HepG2 (cell line): ENCODE results near the gene SPRED2. TPM values are rescaled to one million over a fixed set of nuclear protein-coding genes. Genes with fewer than 3 reads are reported as not detected.

Experiments
- ARNT2 ChIP-seq: sonication (generic); formaldehyde crosslinking; IDR thresholded peaks from 2 replicates; pipeline ENCODE4 v1.8.0; 2022; ENCODE audit warnings: mild to moderate bottlenecking, low read depth, missing genetic modification reagents, moderate library complexity
- HOXA5 ChIP-seq: sonication (generic); formaldehyde crosslinking; IDR thresholded peaks from 2 replicates; pipeline ENCODE4 v1.4.0; 2020; ENCODE audit warnings: missing genetic modification reagents
- MIXL1 ChIP-seq: IDR thresholded peaks from 2 replicates; pipeline ENCODE4 v1.6.1; 2016
- PBX3 ChIP-seq: sonication (generic); formaldehyde crosslinking; IDR thresholded peaks from 2 replicates; pipeline ENCODE4 v1.8.1; 2023; ENCODE audit warnings: missing genetic modification reagents, inconsistent platforms, borderline replicate concordance
- SMARCC2 ChIP-seq: fragments of 450-650 bp; IDR thresholded peaks from 2 replicates; pipeline ENCODE4 v1.6.1; 2017; ENCODE audit warnings: antibody characterized with exemption, mild to moderate bottlenecking
- SNRNP70 ChIP-seq: fragments of 200-400 bp; formaldehyde crosslinking; IDR thresholded peaks from 2 replicates; pipeline ENCODE4 v1.6.1; 2017; ENCODE audit warnings: mild to moderate bottlenecking, low read depth, low read length, moderate library complexity
- SRSF4 ChIP-seq: fragments of 200-400 bp; formaldehyde crosslinking; IDR thresholded peaks from one replicate; pipeline ENCODE4 v1.6.1; 2018; ENCODE audit warnings: mild to moderate bottlenecking, low read depth, low read length, moderate library complexity; ENCODE audit not compliant: poor library complexity, severe bottlenecking
- TGIF2 ChIP-seq: IDR thresholded peaks from 2 replicates; pipeline ENCODE4 v1.6.1; 2016; ENCODE audit warnings: control low read depth, missing compliant biosample characterization
- polyA plus RNA-seq, 8 experiments: library from polyadenylated mRNA; depleted of rRNA in 3 of 8; stranded (reverse) in 7 of 8; unstranded in 1 of 8; fragments of >200 nt; fragmentation: Illumina TruSeq in 4 of 8; extraction: Trizol in 4 of 8; gene quantifications; 2 replicates each; pipeline versions ENCODE4 v1.2.1 to v1.2.3, GENCODE V29; 2011 to 2016; ENCODE audit warnings: low read depth in 4 of 8, missing spikeins in 1 of 8, mixed read lengths in 1 of 8; ENCODE audit not compliant: insufficient read depth in 1 of 8
- total RNA-seq, 5 experiments: library from RNA; depleted of rRNA; stranded (reverse); fragments of >200 nt; fragmentation: Illumina TruSeq; extraction: Trizol; gene quantifications; 2 replicates each; pipeline ENCODE4 v1.2.3, GENCODE V29; 2016; ENCODE audit warnings: low read depth in 1 of 5
- TF ChIP-seq, protein P1 (sequence below): sonication (generic); formaldehyde crosslinking; IDR thresholded peaks from 2 replicates; pipeline ENCODE4 v1.5.0; 2020; ENCODE audit warnings: mild to moderate bottlenecking, missing genetic modification reagents, borderline replicate concordance
- TF ChIP-seq, protein P2 (sequence below): sonication (generic); formaldehyde crosslinking; conservative IDR thresholded peaks from 2 replicates; pipeline ENCODE4 v1.8.0; 2022; ENCODE audit warnings: mild to moderate bottlenecking, moderate library complexity, missing genetic modification reagents
- TF ChIP-seq, protein P3 (sequence below): sonication (generic); formaldehyde crosslinking; IDR thresholded peaks from 2 replicates; pipeline ENCODE4 v1.5.0; 2020; ENCODE audit warnings: missing genetic modification reagents
- TF ChIP-seq, protein P4 (sequence below): IDR thresholded peaks from 2 replicates; pipeline ENCODE4 v1.6.1; 2016; ENCODE audit warnings: missing compliant biosample characterization, missing genetic modification reagents, borderline replicate concordance
- TF ChIP-seq, protein P5 (sequence below): sonication (generic); formaldehyde crosslinking; IDR thresholded peaks from 2 replicates; pipeline ENCODE4 v1.8.0; 2022; ENCODE audit warnings: mild to moderate bottlenecking, missing genetic modification reagents, borderline replicate concordance

The SPRED2 gene
- total and polyA plus RNA-seq, 2 of the 13 experiments (the other 11 are each of a cell fraction or from before 2014, with no cell fraction given), result 13.0 to 37.0 TPM

GRCh38 chr2:65373365-65373918 lies 59.0 kb downstream of the SPRED2 start (continued):
- TF ChIP-seq, protein P1, sequence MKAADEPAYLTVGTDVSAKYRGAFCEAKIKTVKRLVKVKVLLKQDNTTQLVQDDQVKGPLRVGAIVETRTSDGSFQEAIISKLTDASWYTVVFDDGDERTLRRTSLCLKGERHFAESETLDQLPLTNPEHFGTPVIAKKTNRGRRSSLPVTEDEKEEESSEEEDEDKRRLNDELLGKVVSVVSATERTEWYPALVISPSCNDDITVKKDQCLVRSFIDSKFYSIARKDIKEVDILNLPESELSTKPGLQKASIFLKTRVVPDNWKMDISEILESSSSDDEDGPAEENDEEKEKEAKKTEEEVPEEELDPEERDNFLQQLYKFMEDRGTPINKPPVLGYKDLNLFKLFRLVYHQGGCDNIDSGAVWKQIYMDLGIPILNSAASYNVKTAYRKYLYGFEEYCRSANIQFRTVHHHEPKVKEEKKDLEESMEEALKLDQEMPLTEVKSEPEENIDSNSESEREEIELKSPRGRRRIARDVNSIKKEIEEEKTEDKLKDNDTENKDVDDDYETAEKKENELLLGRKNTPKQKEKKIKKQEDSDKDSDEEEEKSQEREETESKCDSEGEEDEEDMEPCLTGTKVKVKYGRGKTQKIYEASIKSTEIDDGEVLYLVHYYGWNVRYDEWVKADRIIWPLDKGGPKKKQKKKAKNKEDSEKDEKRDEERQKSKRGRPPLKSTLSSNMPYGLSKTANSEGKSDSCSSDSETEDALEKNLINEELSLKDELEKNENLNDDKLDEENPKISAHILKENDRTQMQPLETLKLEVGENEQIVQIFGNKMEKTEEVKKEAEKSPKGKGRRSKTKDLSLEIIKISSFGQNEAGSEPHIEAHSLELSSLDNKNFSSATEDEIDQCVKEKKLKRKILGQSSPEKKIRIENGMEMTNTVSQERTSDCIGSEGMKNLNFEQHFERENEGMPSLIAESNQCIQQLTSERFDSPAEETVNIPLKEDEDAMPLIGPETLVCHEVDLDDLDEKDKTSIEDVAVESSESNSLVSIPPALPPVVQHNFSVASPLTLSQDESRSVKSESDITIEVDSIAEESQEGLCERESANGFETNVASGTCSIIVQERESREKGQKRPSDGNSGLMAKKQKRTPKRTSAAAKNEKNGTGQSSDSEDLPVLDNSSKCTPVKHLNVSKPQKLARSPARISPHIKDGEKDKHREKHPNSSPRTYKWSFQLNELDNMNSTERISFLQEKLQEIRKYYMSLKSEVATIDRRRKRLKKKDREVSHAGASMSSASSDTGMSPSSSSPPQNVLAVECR (CRISPR knock-in tag), result peak; percentile 77; the same call in 1 of the 2 replicates
- TF ChIP-seq, protein P2, sequence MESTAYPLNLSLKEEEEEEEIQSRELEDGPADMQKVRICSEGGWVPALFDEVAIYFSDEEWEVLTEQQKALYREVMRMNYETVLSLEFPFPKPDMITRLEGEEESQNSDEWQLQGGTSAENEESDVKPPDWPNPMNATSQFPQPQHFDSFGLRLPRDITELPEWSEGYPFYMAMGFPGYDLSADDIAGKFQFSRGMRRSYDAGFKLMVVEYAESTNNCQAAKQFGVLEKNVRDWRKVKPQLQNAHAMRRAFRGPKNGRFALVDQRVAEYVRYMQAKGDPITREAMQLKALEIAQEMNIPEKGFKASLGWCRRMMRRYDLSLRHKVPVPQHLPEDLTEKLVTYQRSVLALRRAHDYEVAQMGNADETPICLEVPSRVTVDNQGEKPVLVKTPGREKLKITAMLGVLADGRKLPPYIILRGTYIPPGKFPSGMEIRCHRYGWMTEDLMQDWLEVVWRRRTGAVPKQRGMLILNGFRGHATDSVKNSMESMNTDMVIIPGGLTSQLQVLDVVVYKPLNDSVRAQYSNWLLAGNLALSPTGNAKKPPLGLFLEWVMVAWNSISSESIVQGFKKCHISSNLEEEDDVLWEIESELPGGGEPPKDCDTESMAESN, result peak; percentile 95
- TF ChIP-seq SNRNP70 (no peak), ARNT2 (CRISPR knock-in tag) (peak; percentile 74; the same call in 1 of the 2 replicates), HOXA5 (CRISPR knock-in tag) (peak; percentile 93), PBX3 (CRISPR knock-in tag) (no peak), MIXL1 (peak; percentile 92), SRSF4 (no peak), SMARCC2 (peak; percentile 98), TGIF2 (CRISPR knock-in tag) (peak; percentile 90; the same call in 1 of the 2 replicates)
- TF ChIP-seq, protein P3, sequence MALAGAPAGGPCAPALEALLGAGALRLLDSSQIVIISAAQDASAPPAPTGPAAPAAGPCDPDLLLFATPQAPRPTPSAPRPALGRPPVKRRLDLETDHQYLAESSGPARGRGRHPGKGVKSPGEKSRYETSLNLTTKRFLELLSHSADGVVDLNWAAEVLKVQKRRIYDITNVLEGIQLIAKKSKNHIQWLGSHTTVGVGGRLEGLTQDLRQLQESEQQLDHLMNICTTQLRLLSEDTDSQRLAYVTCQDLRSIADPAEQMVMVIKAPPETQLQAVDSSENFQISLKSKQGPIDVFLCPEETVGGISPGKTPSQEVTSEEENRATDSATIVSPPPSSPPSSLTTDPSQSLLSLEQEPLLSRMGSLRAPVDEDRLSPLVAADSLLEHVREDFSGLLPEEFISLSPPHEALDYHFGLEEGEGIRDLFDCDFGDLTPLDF (CRISPR knock-in tag), result no peak
- TF ChIP-seq, protein P4, sequence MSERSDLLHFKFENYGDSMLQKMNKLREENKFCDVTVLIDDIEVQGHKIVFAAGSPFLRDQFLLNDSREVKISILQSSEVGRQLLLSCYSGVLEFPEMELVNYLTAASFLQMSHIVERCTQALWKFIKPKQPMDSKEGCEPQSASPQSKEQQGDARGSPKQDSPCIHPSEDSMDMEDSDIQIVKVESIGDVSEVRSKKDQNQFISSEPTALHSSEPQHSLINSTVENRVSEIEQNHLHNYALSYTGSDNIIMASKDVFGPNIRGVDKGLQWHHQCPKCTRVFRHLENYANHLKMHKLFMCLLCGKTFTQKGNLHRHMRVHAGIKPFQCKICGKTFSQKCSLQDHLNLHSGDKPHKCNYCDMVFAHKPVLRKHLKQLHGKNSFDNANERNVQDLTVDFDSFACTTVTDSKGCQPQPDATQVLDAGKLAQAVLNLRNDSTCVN (CRISPR knock-in tag), result peak; percentile 67; the same call in 1 of the 2 replicates
- TF ChIP-seq, protein P5, sequence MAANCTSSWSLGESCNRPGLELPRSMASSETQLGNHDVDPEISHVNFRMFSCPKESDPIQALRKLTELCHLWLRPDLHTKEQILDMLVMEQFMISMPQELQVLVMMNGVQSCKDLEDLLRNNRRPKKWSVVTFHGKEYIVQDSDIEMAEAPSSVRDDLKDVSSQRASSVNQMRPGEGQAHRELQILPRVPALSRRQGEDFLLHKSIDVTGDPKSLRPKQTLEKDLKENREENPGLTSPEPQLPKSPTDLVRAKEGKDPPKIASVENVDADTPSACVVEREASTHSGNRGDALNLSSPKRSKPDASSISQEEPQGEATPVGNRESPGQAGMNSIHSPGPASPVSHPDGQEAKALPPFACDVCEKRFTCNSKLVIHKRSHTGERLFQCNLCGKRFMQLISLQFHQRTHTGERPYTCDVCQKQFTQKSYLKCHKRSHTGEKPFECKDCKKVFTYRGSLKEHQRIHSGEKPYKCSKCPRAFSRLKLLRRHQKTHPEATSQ (CRISPR knock-in tag), result peak; percentile 89; the same call in 1 of the 2 replicates
